Panc1 (cell line): ENCODE results near the gene GPC1. TPM values are rescaled to one million over a fixed set of nuclear protein-coding genes. Genes with fewer than 3 reads are reported as not detected.

Experiments used
- ATAC-seq: fragments of 200-7000 bp; cut with Tn5 transposase; 2 replicates; pipeline ENCODE4 v1.9.1; 2020; ENCODE audit warnings: mild to moderate bottlenecking, moderate library complexity
- BruUV-seq: library from RNA; stranded (reverse); fragments of 400-500 nt; replicated peaks from 2 replicates; lab custom pipeline; 2021; lab: Mats Ljungman, UMichigan
- CTCF ChIA-PET: fragments of 300-600 bp; sonication (Branson Sonifier 250); formaldehyde crosslinking; loops from one replicate; lab custom pipeline; 2022; ENCODE audit warnings: antibody characterized with exemption; lab: Charles Lee
- POLR2A ChIA-PET: fragments of 300-600 bp; sonication (Branson Sonifier 250); formaldehyde crosslinking; loops from one replicate; lab custom pipeline; 2022; ENCODE audit warnings: antibody characterized with exemption; lab: Charles Lee
- DNase-seq: peaks from one replicate; pipeline ENCODE4 v3.0.0-alpha.2; 2010; ENCODE audit warnings: low read depth, low spot score
- H3K27ac ChIP-seq: 2 replicates; pipeline ENCODE4 v1.5.1; 2011; ENCODE audit warnings: mild to moderate bottlenecking, low read length, inconsistent platforms
- H3K27me3 ChIP-seq: fragments of 200-500 bp; sonication (Bioruptor generic); 2 replicates; pipeline ENCODE4 v1.6.0; 2014; ENCODE audit warnings: low read length, inconsistent platforms; ENCODE audit not compliant: control insufficient read depth, insufficient read depth
- H3K36me3 ChIP-seq: fragments of 200-500 bp; sonication (Bioruptor generic); 2 replicates; pipeline ENCODE4 v1.5.1; 2014; ENCODE audit warnings: inconsistent platforms, mild to moderate bottlenecking, low read length, moderate library complexity; ENCODE audit not compliant: control insufficient read depth, insufficient read depth
- H3K4me1 ChIP-seq: 2 replicates; pipeline ENCODE4 v1.5.1; 2011; ENCODE audit warnings: inconsistent platforms, mild to moderate bottlenecking, low read length, moderate library complexity; ENCODE audit not compliant: control insufficient read depth, insufficient read depth
- H3K4me3 ChIP-seq, 2 experiments: 2 replicates each; pipeline ENCODE4 v1.5.1; 2011 to 2012; ENCODE audit warnings: low read depth in 2 of 2, low read length in 2 of 2, mild to moderate bottlenecking in 2 of 2, inconsistent platforms in 1 of 2, moderate library complexity in 1 of 2
- H3K9me3 ChIP-seq: fragments of 200-500 bp; sonication (Bioruptor generic); 2 replicates; pipeline ENCODE4 v1.5.1; 2014; ENCODE audit warnings: low read depth, mild to moderate bottlenecking, inconsistent platforms, low read length, moderate library complexity; ENCODE audit not compliant: control insufficient read depth, insufficient read depth
- CTCF ChIP-seq: fragments of 450-650 bp; IDR thresholded peaks from 2 replicates; pipeline ENCODE4 v1.5.1; 2017; ENCODE audit warnings: mild to moderate bottlenecking
- POLR2AphosphoS5 ChIP-seq: IDR thresholded peaks from 2 replicates; pipeline ENCODE4 v1.6.1; 2012; ENCODE audit warnings: mild to moderate bottlenecking, low read depth, low read length, moderate library complexity
- REST ChIP-seq, 2 experiments: IDR thresholded peaks; 2 replicates each; pipeline ENCODE4 v1.6.1; 2011 to 2012; ENCODE audit warnings: low read depth in 2 of 2, control low read depth in 1 of 2, low read length in 1 of 2, mild to moderate bottlenecking in 1 of 2, moderate library complexity in 1 of 2; ENCODE audit not compliant: insufficient read depth in 1 of 2
- SIN3A ChIP-seq: IDR thresholded peaks from 2 replicates; pipeline ENCODE4 v1.6.1; 2012; ENCODE audit warnings: low read depth, mild to moderate bottlenecking, low read length, moderate library complexity, borderline replicate concordance; ENCODE audit not compliant: insufficient read depth
- TCF7L2 ChIP-seq: IDR thresholded peaks from 2 replicates; pipeline ENCODE4 v1.6.1; 2011; ENCODE audit warnings: mild to moderate bottlenecking, low read depth, low read length, inconsistent platforms
- in situ Hi-C: cut with HindIII; loops from 2 replicates; pipeline ENCODE4 v1.10.0; 2016; ENCODE audit warnings: low sequenced_read_pairs, low pct_unique_long_range_greater_than_20kb
- intact Hi-C: fragments of 100-400 bp; cut with micrococcal nuclease; formaldehyde crosslinking; loops from one replicate; pipeline ENCODE4 v1.10.0; 2022; ENCODE audit not compliant: unreplicated experiment
- total RNA-seq: library from RNA; stranded (reverse); gene quantifications from one replicate; pipeline ENCODE4 v1.2.1, GENCODE V29; 2021; ENCODE audit not compliant: unreplicated experiment

The GPC1 gene
- total RNA-seq, 1 experiment from 2014 or later = 88.7 TPM

- DNase-seq = no peak
- no peaks in the 10 kb centered on the region for H3K36me3 ChIP-seq
- ChIA-PET POLR2A (no interaction called here), CTCF (no interaction called here)
- no peaks in the 10 kb centered on the region for H3K9me3 ChIP-seq
- no peak for ATAC-seq
- H3K27ac ChIP-seq = no peak overlapping the region
- intact Hi-C loops = no loop called here
- BruUV-seq = no TSS peak
- TF ChIP-seq CTCF (no peak), SIN3A (no peak), REST (IDR thresholded peaks at IDR 0.05; ENCODE audit: insufficient read depth in 1 of 2, low read depth in 2 of 2, low read length in 1 of 2) (no peak), POLR2AphosphoS5 (no peak), TCF7L2 (no peak)
- in situ Hi-C loops = no loop called here
- H3K27me3 ChIP-seq = no peaks in the 10 kb centered on the region
- peaks cover 7% of the 10 kb centered on the region for H3K4me1 ChIP-seq
- no peak overlapping the region for H3K4me3 ChIP-seq
Observed at GRCh38 chr2:240392084-240392947, 43.1 kb upstream of the GPC1 start.

- intact Hi-C loops = no loop called here
- H3K9me3 ChIP-seq = no peaks in the 10 kb centered on the region
- H3K36me3 ChIP-seq = no peaks in the 10 kb centered on the region
- DNase-seq = no peak
- TF ChIP-seq CTCF (no peak), TCF7L2 (no peak), POLR2AphosphoS5 (no peak), SIN3A (no peak), REST (IDR thresholded peaks at IDR 0.05; ENCODE audit: insufficient read depth in 1 of 2, low read depth in 2 of 2, low read length in 1 of 2) (no peak)
- BruUV-seq = no TSS peak
- ChIA-PET CTCF (no interaction called here), POLR2A (no interaction called here)
- H3K4me1 ChIP-seq = no peaks in the 10 kb centered on the region
- no peak for ATAC-seq
- H3K27me3 ChIP-seq = no peaks in the 10 kb centered on the region
- no peak overlapping the region for H3K27ac ChIP-seq
- H3K4me3 ChIP-seq = no peak overlapping the region
- in situ Hi-C loops = no loop called here
Observed at GRCh38 chr2:240392948-240393830, 42.3 kb upstream of the GPC1 start.
